ENCODE results near the gene ACADVL.

DNA sequence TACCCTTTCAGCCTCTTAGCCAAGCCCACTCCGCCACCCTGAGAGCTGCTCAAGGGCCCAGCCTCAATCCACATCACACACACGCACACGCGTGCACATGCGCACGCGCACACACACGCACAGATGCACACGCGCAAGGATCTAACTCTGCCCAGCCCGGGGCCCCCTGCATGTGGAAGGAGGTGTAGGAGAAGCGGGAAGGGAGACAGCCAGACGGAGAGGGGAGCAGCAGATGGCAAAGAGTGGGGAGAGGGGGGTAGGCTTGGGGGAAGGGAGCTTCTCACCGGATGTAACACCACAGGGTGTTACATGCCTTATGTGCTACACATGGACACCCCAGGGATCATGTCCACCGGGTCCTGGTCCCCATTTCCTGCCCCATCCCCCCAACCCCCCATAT is 15.4 kb upstream of the ACADVL start:
- TF ChIP-seq GATA2 (IDR thresholded peaks at IDR 0.05; ENCODE audit: low read depth, low read length) (no peak), GATA3 (IDR thresholded peaks at IDR 0.05; ENCODE audit: low read depth, low read length) (no peak)

Measured in SH-SY5Y (cell line).